Stimulated activated CD4-positive, alpha-beta T cell treated with anti-CD3 and anti-CD28 coated beads, Interleukin-15, amount 100 ng/mL, for 24 hours (primary cell): Measurements from ENCODE around the gene FAM168A.
A peak's percentile ranks its signal among the peaks of the same experiment; 100 is the strongest.

Experiments
- DNase-seq: peaks from one replicate; pipeline ENCODE4 v3.0.0-alpha.2; 2020

FAM168A gene

GRCh38 chr11:73554671-73555320 lies 43.1 kb downstream of the FAM168A start:
- no peak for DNase-seq

DNA sequence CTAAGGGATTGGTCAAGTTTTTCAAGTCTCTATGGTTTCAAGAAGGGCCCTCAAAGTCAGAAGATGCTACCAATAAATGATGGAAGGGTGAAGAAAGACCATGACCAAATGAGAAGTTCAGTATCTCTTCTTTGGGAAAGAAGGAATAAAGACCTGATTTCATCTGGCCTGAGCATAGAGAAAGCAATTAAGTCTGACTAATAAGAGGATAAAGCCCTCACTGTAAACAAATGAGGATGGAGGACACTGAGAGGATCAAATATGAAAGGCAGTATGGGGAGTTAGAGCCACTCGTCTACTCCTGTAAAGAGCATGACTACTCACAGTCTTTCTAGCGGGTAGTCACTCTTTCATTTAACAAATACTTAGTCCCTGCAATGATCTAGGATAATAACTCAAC lies 44.6 kb downstream of the FAM168A start:
- no peak for DNase-seq

DNA sequence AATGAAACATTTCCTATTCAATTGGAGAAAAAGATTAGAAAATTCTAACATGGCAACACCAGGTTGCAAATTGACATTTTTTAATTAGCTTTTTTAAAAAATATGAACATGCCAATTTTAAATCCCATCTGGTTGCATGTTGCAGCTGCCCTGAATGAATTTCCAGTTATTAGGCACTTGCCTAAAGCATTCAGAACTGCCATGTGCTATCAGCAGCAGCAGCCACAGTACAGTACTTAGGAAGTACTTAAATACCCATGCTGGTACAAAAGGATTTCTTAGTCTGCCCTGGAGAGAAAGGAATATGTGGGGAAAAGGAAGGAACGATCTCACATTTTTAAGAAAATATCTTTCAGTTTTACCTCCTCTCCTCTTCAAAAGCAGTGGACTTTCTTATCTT lies 46.2 kb downstream of the FAM168A start:
- no peak for DNase-seq

- no peak for DNase-seq
Measured at GRCh38 chr11:73549376-73549775, 48.5 kb downstream of the FAM168A start.

GRCh38 chr11:73547706-73548595 lies 50.0 kb downstream of the FAM168A start:
- DNase-seq, result no peak

- no peak for DNase-seq
Measured at GRCh38 chr11:73542175-73542574, 55.7 kb downstream of the FAM168A start.

DNA sequence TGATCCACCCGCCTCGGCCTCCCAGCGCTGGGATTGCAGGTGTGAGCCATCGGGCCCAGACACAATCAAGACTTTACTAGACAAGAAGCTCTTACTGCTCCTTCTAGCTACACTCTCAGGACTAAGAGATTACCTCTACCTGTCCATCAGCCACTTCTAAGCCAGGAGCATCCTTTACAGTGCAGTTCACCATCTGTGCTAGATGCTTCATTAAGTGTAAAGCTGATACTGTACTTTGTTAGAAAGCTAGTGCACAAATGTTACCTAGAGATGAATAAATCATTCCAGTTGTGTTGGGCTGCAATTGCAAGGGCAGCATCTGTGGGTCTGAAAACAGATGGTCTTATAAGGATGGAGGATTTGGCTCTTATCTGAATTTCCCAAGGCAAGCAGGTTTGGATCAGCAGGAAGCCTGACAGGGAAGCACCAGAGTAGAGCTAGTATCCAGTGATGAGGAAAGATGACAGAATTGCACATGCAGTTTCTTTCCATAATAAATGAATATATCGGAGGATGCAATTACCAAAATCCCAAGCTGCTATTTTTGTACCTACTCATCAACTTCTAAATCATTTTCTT lies 58.3 kb downstream of the FAM168A start:
- no peak for DNase-seq

DNA sequence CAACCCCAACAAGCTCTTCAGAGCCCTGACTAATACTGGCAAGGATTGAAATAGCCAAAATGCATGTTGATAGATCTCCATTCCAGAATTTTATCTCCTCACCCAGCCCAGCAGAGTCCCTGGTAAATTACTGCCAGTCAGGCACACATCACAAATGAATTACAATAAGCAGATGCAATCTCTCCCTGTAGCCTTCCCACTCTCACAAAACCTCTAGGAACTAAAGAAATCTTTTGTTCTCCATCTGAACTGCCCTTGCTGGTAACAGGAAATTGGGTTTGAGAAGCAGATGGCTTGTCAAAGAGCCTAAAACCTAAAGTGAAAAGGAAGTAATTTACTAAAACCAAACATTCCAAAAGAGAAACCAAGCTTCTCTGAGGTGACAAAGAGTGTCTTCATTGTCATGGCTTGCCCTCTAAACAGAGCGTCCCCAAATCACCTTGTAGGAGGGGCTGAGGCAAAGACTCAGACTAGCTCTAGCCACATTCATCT lies 59.5 kb downstream of the FAM168A start:
- DNase-seq, result no peak

GRCh38 chr11:73537969-73538368 lies 59.9 kb downstream of the FAM168A start:
- DNase-seq, result no peak

GRCh38 chr11:73536961-73537360 lies 61.0 kb downstream of the FAM168A start:
- DNase-seq, result no peak

DNA sequence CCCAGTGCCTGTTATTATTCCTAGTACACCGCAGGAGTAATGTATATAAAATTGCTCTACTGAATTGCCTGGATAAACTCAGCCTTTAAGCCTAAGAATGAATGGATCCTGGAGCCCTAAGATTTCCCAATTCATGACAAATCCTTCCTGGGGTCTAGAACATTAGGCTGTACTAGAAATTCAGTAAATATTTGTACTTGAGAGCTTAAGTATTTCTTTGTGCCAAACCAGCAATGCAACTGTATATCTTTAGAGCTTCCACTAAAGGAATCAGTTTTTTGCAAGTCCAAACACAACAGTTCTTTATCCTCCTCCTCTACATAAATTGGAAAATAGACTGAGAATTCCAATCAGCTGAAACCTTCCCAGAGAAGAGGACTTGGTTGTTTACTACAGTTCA lies 65.6 kb downstream of the FAM168A start:
- no peak for DNase-seq

- DNase-seq, result no peak
Measured at GRCh38 chr11:73531386-73531785, 66.5 kb downstream of the FAM168A start.

DNA sequence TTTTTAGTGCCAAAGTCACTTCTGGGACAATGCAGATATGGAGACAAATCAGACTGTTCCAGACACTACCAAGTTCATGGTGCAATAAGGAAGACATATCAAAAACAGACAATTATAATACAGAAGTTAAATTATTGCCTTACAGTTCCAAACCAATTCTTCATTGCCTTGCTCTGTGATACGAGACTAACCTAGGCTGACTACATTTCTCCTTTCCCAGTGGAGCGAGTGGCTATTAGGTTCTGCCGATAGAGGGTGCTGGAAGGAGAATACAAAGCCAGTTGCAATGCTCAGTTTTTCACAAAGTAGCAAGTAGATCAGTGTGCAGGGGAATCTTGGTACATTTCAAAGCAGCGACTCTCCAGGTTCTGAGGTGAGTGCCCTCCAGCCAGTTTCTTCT lies 67.8 kb downstream of the FAM168A start:
- no peak for DNase-seq

DNA sequence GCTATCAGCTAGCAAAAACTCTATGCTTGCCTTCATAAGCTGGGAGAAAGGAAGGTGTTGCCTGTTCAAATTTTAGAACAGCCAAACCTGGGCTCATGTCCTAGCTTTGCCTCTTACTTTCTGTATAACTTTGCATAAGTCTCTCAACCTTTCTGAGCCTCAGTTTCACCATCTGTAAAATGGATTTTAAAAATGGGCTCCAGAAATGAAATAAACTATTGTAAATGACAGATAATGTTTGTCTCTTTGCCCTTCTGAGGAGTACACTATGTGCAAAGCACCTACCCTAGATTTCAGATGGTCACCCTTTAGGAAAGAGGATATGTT lies 68.7 kb downstream of the FAM168A start:
- no peak for DNase-seq

- DNase-seq, result no peak
Measured at GRCh38 chr11:73528483-73529203, 69.3 kb downstream of the FAM168A start.

DNA sequence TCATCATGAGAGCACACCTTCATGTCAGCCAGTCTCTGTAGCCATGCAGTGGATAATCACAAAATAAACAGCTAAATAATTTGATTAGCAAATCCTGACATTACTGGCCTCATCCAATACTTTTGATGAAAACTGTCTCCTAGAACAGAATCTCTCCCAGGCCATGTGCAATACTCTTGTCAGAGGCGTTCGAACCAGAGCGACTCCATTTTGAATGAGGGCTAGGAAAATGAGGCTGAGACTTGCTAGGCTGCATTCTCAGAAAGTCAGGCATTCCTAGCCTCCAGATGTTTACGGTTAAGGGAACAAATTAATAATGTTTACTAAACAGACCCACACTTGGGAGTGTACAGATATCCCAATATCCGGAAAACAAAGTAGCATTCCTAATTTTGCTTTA lies 69.9 kb downstream of the FAM168A start:
- DNase-seq, result no peak

DNA sequence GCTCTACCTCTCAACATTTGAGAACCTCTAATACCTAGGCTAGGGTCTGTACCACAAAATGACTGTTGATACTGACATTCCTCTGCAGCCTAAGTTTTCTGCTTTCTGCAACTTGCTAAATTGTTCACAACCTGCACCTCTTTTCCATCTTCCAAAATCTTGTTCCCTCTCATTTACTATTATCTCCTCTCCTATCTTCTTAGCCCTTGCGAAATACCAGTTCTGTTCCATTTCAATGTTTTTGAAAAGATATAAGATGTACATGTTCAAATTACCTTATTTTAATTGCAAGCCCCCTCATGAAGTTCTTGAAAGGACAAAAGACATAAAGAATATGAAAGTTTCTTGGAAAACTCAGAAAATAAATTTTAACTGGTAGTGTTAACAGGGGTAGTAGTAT lies 72.3 kb downstream of the FAM168A start:
- no peak for DNase-seq

- DNase-seq, result no peak
Measured at GRCh38 chr11:73524774-73525173, 73.1 kb downstream of the FAM168A start.

- DNase-seq, result peak; percentile 19
Measured at GRCh38 chr11:73521621-73522020, 76.3 kb downstream of the FAM168A start.

- no peak for DNase-seq
Measured at GRCh38 chr11:73520353-73521061, 77.4 kb downstream of the FAM168A start.

DNA sequence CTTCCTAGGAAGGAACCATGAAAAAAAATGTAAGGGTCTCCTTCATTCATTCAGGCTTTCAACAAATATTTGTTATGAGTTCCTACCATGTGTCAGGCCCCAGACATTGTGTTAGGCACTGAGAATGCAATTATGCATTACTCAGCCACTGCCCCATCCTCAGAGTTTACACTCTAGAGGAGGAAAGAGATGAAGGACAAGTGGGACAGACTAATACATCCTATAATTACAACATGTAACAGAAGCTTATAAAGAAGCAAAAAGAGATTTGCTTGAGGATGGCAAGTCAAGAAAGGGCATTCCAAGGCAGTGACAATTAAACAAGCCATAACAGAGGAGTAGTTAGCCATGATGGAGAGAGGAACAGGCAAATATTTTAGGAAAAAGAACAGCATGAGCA lies 78.6 kb downstream of the FAM168A start:
- no peak for DNase-seq

GRCh38 chr11:73518195-73518594 lies 79.7 kb downstream of the FAM168A start:
- no peak for DNase-seq

DNA sequence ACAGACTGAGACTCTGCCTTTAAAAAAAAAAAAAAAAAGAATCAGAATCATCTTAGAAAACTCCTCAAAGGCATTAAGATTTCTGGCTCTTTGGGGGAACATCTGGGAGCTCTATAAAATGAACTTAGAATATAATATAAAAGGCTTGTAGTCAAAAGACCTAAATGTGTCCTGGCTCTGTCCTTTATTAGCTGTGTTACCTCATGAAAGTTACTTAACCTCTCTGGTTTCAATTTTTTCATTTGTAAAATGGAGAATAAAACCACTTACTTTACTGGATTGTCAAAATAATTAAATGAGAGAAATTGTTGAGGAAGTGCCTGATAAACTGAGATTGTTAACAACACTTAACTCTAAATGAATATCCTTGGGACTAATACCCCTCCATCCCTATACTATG lies 81.8 kb downstream of the FAM168A start:
- DNase-seq, result no peak
